ENCODE measurements around the gene CDHR2.

CDHR2 gene

DNA sequence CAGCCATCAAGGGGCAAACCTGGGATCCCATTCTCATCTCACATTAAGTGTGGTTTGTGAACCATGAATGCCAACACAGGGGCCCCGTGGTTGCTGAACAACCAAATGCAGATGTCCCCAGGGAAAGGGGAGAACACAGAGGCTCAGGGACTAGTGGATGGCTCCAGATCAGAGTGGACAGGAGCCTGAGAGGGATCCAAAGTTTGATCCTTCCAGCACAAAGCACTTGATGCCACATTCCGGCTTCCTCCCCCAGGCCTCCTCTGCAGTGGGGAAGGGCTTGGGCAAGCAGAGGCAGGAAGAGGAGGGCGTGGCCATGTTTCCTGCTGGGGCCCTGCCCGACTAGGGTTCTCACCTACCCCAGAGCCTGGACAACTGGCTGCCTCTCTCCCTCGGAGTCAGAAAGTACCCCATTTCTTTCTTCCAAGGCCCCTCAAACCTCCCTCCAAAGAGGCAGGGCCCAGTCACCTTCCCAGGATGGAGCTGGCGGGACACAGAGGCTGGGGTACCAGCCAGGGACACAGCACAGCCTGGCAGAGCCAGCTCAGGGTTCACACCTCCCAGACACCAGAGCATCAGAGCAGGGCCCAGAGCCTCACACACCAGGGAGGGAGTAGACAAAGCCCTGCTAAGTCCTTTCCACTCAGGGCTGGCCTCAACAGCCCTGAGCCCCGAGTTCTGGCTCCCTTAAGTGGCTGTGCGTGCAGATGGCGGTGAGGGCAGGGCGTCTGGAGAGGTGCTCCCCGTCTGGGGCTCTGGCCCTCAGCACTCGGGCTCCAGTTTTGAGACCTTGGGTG lies 7.6 kb upstream of the CDHR2 start:
- ATAC-seq, result no peak
- no peak for TF ChIP-seq ZFP3 (CRISPR knock-in tag; IDR thresholded peaks at IDR 0.05)
- no peak for TF ChIP-seq ESRRG (CRISPR knock-in tag; IDR thresholded peaks at IDR 0.05)
- no peak for TF ChIP-seq GLIS3 (CRISPR knock-in tag; IDR thresholded peaks at IDR 0.05)
- no peak for TF ChIP-seq ISL1 (CRISPR knock-in tag; IDR thresholded peaks at IDR 0.05)
- no peak for TF ChIP-seq ZFP30 (CRISPR knock-in tag; IDR thresholded peaks at IDR 0.05)
- no peak for TF ChIP-seq ZNF8 (CRISPR knock-in tag; IDR thresholded peaks at IDR 0.05)
- no peak for TF ChIP-seq RARB (CRISPR knock-in tag; IDR thresholded peaks at IDR 0.05)
- no peak for TF ChIP-seq CSDC2 (CRISPR knock-in tag; IDR thresholded peaks at IDR 0.05)
- no peak for TF ChIP-seq ARNTL (CRISPR knock-in tag; IDR thresholded peaks at IDR 0.05; ENCODE audit: borderline replicate concordance, low read depth)
- TF ChIP-seq ZNF70 (CRISPR knock-in tag; IDR thresholded peaks at IDR 0.05), result no peak
- no peak for TF ChIP-seq TCF4 (CRISPR knock-in tag; IDR thresholded peaks at IDR 0.05; ENCODE audit: borderline replicate concordance)
- TF ChIP-seq, protein P1, sequence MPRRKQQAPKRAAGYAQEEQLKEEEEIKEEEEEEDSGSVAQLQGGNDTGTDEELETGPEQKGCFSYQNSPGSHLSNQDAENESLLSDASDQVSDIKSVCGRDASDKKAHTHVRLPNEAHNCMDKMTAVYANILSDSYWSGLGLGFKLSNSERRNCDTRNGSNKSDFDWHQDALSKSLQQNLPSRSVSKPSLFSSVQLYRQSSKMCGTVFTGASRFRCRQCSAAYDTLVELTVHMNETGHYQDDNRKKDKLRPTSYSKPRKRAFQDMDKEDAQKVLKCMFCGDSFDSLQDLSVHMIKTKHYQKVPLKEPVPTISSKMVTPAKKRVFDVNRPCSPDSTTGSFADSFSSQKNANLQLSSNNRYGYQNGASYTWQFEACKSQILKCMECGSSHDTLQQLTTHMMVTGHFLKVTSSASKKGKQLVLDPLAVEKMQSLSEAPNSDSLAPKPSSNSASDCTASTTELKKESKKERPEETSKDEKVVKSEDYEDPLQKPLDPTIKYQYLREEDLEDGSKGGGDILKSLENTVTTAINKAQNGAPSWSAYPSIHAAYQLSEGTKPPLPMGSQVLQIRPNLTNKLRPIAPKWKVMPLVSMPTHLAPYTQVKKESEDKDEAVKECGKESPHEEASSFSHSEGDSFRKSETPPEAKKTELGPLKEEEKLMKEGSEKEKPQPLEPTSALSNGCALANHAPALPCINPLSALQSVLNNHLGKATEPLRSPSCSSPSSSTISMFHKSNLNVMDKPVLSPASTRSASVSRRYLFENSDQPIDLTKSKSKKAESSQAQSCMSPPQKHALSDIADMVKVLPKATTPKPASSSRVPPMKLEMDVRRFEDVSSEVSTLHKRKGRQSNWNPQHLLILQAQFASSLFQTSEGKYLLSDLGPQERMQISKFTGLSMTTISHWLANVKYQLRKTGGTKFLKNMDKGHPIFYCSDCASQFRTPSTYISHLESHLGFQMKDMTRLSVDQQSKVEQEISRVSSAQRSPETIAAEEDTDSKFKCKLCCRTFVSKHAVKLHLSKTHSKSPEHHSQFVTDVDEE (CRISPR knock-in tag; IDR thresholded peaks at IDR 0.05), result no peak
- no peak for TF ChIP-seq ZC3H10 (CRISPR knock-in tag; IDR thresholded peaks at IDR 0.05)
- TF ChIP-seq ZNF565 (CRISPR knock-in tag; conservative IDR thresholded peaks at IDR 0.05; ENCODE audit: low read depth), result no peak
- TF ChIP-seq SNAI2 (CRISPR knock-in tag; IDR thresholded peaks at IDR 0.05), result no peak

DNA sequence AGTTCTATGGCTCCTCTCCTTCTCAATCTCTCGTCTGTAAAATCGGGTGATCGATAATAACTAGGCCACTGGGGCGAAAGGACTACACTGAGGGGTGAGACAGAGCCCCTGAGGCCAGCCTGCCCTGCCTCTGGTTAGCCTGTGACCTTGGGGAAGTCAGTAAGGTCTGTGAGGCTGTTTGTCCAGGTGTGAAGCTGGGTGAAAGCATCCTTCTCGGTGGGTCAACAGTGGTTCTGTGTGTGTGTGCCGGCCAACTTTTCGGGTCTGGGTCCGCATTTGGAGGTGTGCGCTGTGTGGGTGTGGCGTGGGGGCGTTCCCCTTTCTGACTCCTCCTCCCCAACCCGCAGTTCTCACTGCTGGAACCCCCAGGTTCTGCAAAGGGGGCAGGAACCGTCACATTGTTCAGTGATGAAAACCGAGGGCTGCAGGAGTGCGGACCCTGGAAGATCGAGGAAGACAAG lies 7.0 kb upstream of the CDHR2 start:
- TF ChIP-seq ZNF8 (CRISPR knock-in tag; IDR thresholded peaks at IDR 0.05) (no peak), ARNTL (CRISPR knock-in tag; IDR thresholded peaks at IDR 0.05; ENCODE audit: borderline replicate concordance, low read depth) (no peak), ZNF565 (CRISPR knock-in tag; conservative IDR thresholded peaks at IDR 0.05; ENCODE audit: low read depth) (no peak), SNAI2 (CRISPR knock-in tag; IDR thresholded peaks at IDR 0.05) (no peak), ESRRG (CRISPR knock-in tag; IDR thresholded peaks at IDR 0.05) (no peak), ZC3H10 (CRISPR knock-in tag; IDR thresholded peaks at IDR 0.05) (no peak), CSDC2 (CRISPR knock-in tag; IDR thresholded peaks at IDR 0.05) (no peak), PPARA (CRISPR knock-in tag; IDR thresholded peaks at IDR 0.05; ENCODE audit: borderline replicate concordance) (no peak), TOX (CRISPR knock-in tag; IDR thresholded peaks at IDR 0.05; ENCODE audit: borderline replicate concordance) (no peak), RARB (CRISPR knock-in tag; IDR thresholded peaks at IDR 0.05) (no peak), ZFP30 (CRISPR knock-in tag; IDR thresholded peaks at IDR 0.05) (no peak), BACH2 (CRISPR knock-in tag; IDR thresholded peaks at IDR 0.05; ENCODE audit: borderline replicate concordance) (no peak), GLIS3 (CRISPR knock-in tag; IDR thresholded peaks at IDR 0.05) (no peak)
- TF ChIP-seq, protein P2, sequence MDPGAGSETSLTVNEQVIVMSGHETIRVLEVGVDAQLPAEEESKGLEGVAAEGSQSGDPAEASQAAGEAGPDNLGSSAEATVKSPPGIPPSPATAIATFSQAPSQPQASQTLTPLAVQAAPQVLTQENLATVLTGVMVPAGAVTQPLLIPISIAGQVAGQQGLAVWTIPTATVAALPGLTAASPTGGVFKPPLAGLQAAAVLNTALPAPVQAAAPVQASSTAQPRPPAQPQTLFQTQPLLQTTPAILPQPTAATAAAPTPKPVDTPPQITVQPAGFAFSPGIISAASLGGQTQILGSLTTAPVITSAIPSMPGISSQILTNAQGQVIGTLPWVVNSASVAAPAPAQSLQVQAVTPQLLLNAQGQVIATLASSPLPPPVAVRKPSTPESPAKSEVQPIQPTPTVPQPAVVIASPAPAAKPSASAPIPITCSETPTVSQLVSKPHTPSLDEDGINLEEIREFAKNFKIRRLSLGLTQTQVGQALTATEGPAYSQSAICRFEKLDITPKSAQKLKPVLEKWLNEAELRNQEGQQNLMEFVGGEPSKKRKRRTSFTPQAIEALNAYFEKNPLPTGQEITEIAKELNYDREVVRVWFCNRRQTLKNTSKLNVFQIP (CRISPR knock-in tag; IDR thresholded peaks at IDR 0.05; ENCODE audit: borderline replicate concordance, low read depth), result no peak
- TF ChIP-seq, protein P3, sequence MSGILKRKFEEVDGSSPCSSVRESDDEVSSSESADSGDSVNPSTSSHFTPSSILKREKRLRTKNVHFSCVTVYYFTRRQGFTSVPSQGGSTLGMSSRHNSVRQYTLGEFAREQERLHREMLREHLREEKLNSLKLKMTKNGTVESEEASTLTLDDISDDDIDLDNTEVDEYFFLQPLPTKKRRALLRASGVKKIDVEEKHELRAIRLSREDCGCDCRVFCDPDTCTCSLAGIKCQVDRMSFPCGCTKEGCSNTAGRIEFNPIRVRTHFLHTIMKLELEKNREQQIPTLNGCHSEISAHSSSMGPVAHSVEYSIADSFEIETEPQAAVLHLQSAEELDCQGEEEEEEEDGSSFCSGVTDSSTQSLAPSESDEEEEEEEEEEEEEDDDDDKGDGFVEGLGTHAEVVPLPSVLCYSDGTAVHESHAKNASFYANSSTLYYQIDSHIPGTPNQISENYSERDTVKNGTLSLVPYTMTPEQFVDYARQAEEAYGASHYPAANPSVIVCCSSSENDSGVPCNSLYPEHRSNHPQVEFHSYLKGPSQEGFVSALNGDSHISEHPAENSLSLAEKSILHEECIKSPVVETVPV (CRISPR knock-in tag; IDR thresholded peaks at IDR 0.05), result no peak
- TF ChIP-seq, protein P4, sequence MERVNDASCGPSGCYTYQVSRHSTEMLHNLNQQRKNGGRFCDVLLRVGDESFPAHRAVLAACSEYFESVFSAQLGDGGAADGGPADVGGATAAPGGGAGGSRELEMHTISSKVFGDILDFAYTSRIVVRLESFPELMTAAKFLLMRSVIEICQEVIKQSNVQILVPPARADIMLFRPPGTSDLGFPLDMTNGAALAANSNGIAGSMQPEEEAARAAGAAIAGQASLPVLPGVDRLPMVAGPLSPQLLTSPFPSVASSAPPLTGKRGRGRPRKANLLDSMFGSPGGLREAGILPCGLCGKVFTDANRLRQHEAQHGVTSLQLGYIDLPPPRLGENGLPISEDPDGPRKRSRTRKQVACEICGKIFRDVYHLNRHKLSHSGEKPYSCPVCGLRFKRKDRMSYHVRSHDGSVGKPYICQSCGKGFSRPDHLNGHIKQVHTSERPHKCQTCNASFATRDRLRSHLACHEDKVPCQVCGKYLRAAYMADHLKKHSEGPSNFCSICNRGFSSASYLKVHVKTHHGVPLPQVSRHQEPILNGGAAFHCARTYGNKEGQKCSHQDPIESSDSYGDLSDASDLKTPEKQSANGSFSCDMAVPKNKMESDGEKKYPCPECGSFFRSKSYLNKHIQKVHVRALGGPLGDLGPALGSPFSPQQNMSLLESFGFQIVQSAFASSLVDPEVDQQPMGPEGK (CRISPR knock-in tag; IDR thresholded peaks at IDR 0.05; ENCODE audit: borderline replicate concordance), result no peak
- TF ChIP-seq, protein P5, sequence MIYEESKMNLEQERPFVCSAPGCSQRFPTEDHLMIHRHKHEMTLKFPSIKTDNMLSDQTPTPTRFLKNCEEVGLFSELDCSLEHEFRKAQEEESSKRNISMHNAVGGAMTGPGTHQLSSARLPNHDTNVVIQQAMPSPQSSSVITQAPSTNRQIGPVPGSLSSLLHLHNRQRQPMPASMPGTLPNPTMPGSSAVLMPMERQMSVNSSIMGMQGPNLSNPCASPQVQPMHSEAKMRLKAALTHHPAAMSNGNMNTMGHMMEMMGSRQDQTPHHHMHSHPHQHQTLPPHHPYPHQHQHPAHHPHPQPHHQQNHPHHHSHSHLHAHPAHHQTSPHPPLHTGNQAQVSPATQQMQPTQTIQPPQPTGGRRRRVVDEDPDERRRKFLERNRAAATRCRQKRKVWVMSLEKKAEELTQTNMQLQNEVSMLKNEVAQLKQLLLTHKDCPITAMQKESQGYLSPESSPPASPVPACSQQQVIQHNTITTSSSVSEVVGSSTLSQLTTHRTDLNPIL (CRISPR knock-in tag; IDR thresholded peaks at IDR 0.05; ENCODE audit: low read depth), result no peak
- ATAC-seq, result no peak
